Kidney (tissue), 14 donors: ENCODE data around the gene RAB4B. TPM values are rescaled to one million over a fixed set of nuclear protein-coding genes. Genes with fewer than 3 reads are reported as not detected.
"Not testable (repeated sequence)": the region's sequence is repeated elsewhere in the genome, so short reads cannot be mapped to it uniquely, and the experiment has no call there.

ENCODE experiments used
- DNase-seq, 5 donors: peaks; one replicate each; pipeline ENCODE4 v3.0.0-alpha.2; 2013 to 2020
- FAIRE-seq: peaks from 2 replicates; lab custom pipeline; 2012; peaks lifted over from hg19 to GRCh38; lab: Jason Lieb, UNC
- H3K27ac ChIP-seq, 2 donors: one replicate each; pipeline ENCODE4 v1.7.0; 2013; ENCODE audit warnings: low read depth in 2 of 2, low read length in 2 of 2, inconsistent platforms in 1 of 2
- H3K27me3 ChIP-seq: one replicate; pipeline ENCODE4 v1.7.1; 2013; ENCODE audit warnings: low read length, inconsistent platforms; ENCODE audit not compliant: control insufficient read depth, insufficient read depth
- H3K36me3 ChIP-seq, 3 donors: one replicate each; pipeline versions ENCODE4 v1.7.0 to v1.7.1; 2013; ENCODE audit warnings: low read length in 3 of 3, control low read depth in 1 of 3, inconsistent platforms in 1 of 3; ENCODE audit not compliant: insufficient read depth in 3 of 3, control insufficient read depth in 2 of 3
- H3K4me1 ChIP-seq, 3 donors: one replicate each; pipeline versions ENCODE4 v1.7.0 to v1.7.1; 2013; ENCODE audit warnings: low read length in 3 of 3, inconsistent platforms in 1 of 3, low read depth in 1 of 3; ENCODE audit not compliant: control insufficient read depth in 2 of 3, insufficient read depth in 2 of 3
- H3K4me3 ChIP-seq, 3 donors: one replicate each; pipeline versions ENCODE4 v1.7.0 to v1.8.1; 2013; ENCODE audit warnings: low read length in 3 of 3, control low read depth in 1 of 3, inconsistent platforms in 1 of 3
- H3K9ac ChIP-seq, 3 donors: one replicate each; pipeline versions ENCODE4 v1.7.0 to v1.7.1; 2013; ENCODE audit warnings: low read length in 3 of 3, control low read depth in 1 of 3, inconsistent platforms in 1 of 3
- H3K9me3 ChIP-seq, 3 donors: one replicate each; pipeline versions ENCODE4 v1.7.0 to v1.7.1; 2013; ENCODE audit warnings: low read length in 3 of 3, control low read depth in 1 of 3, inconsistent platforms in 1 of 3; ENCODE audit not compliant: control insufficient read depth in 2 of 3, insufficient read depth in 1 of 3
- CTCF ChIP-seq: IDR thresholded peaks from 3 replicates; pipeline ENCODE4 v1.5.1; 2012; ENCODE audit warnings: mild to moderate bottlenecking, moderate library complexity, borderline replicate concordance; ENCODE audit not compliant: insufficient read depth; ENCODE audit errors: extremely low read depth
- intact Hi-C: fragments of 100-400 bp; cut with DNase I; formaldehyde crosslinking; loops from one replicate; pipeline ENCODE4 v1.11.1; 2022
- polyA plus RNA-seq: library from polyadenylated mRNA; stranded (reverse); fragments of 350-450 nt; fragmentation: Illumina TruSeq; extraction: RNeasy Lipid Tissue Mini Kit (QIAGEN cat#74804); gene quantifications from one replicate; pipeline ENCODE4 v1.2.3, GENCODE V29; 2014; ENCODE audit warnings: low read depth, low replicate concordance; ENCODE audit not compliant: insufficient read depth
- total RNA-seq: library from RNA; stranded (reverse); fragmentation: NEBNext Ultra II Directional; extraction: Animal tissue kit (Norgen Biotek cat#: 25700); gene quantifications from one replicate; pipeline ENCODE4 v1.2.1, GENCODE V29; 2021
- donor health status: control.
- donor health status: control.
- donor health status: control.
- donor health status: control.
- donor health status: control.
- donor health status: DM: yes; HTN: yes; CAD: no.
- donor health status: Normal renal cell carcinoma (clear cell type).

Gene RAB4B
- total and polyA plus RNA-seq, 2 donors from 2014 or later, result 42.1 to 61.7 TPM

GRCh38 chr19:40831502-40832430, 53.7 kb downstream of the RAB4B start:
- no peak for TF ChIP-seq CTCF
- Histone ChIP-seq H3K27ac (no peak overlapping the region), H3K36me3 (peaks cover 2 to 5% (median 3%) of the 10 kb centered on the region in 3 donors), H3K9ac (no peak overlapping the region), H3K9me3 (no peaks in the 10 kb centered on the region), H3K27me3 (no peaks in the 10 kb centered on the region), H3K4me3 (no peak overlapping the region), H3K4me1 (no peaks in the 10 kb centered on the region)
- FAIRE-seq (no peak), DNase-seq (peak in 1 of 5 donors; percentile 44)
- intact Hi-C loops, result no loop called here

GRCh38 chr19:40832431-40832790, 54.4 kb downstream of the RAB4B start:
- H3K9me3 ChIP-seq, H3K27me3 ChIP-seq, H3K27ac ChIP-seq, DNase-seq, H3K36me3 ChIP-seq, intact Hi-C loops, FAIRE-seq, H3K9ac ChIP-seq, H3K4me3 ChIP-seq, H3K4me1 ChIP-seq: not testable (repeated sequence)

GRCh38 chr19:40833728-40834533, 55.9 kb downstream of the RAB4B start:
- intact Hi-C loops, H3K36me3 ChIP-seq, H3K9me3 ChIP-seq, H3K9ac ChIP-seq, DNase-seq, H3K27ac ChIP-seq, H3K4me1 ChIP-seq, H3K4me3 ChIP-seq, H3K27me3 ChIP-seq, FAIRE-seq: not testable (repeated sequence)

- H3K27ac ChIP-seq, result no peak overlapping the region
- intact Hi-C loops, result no loop called here
- no peaks in the 10 kb centered on the region for H3K27me3 ChIP-seq
- DNase-seq (no peak), FAIRE-seq (no peak)
- H3K4me1 ChIP-seq, result no peaks in the 10 kb centered on the region
- no peak overlapping the region for H3K9ac ChIP-seq
- no peak overlapping the region for H3K4me3 ChIP-seq
- no peak for TF ChIP-seq CTCF
- no peaks in the 10 kb centered on the region for H3K9me3 ChIP-seq
- H3K36me3 ChIP-seq, result no peaks in the 10 kb centered on the region
These were observed 58.8 kb downstream of the RAB4B start for GRCh38 chr19:40836754-40837429.

- H3K9me3 ChIP-seq, H3K27me3 ChIP-seq, H3K36me3 ChIP-seq, H3K4me3 ChIP-seq, H3K4me1 ChIP-seq, H3K9ac ChIP-seq, intact Hi-C loops, FAIRE-seq, DNase-seq, H3K27ac ChIP-seq: not testable (repeated sequence)
These were observed 60.4 kb downstream of the RAB4B start for GRCh38 chr19:40838477-40838876.

GRCh38 chr19:40842012-40842411, 64.0 kb downstream of the RAB4B start:
- not testable (repeated sequence) for H3K27ac ChIP-seq

More at GRCh38 chr19:40842012-40842411, 64.0 kb downstream of the RAB4B start:
- H3K36me3 ChIP-seq, H3K9ac ChIP-seq, intact Hi-C loops, H3K4me1 ChIP-seq, H3K4me3 ChIP-seq, H3K9me3 ChIP-seq, FAIRE-seq, H3K27me3 ChIP-seq, DNase-seq: not testable (repeated sequence)
